GM21390 (cell line): ENCODE measurements around the gene LAMTOR3.

Experiments
- ATAC-seq: cut with Tn5 transposase; IDR thresholded peaks from one replicate; pipeline ENCODE4 v1.9.1; 2021; ENCODE audit not compliant: unreplicated experiment

LAMTOR3 gene

GRCh38 chr4:99894161-99894997 lies at the start of gene LAMTOR3:
LAMTOR3 (minus strand) TSS chr4:99894427; CDS start chr4:99893963, 464 bp downstream.
- ATAC-seq, result peak; percentile 99

GRCh38 chr4:99938243-99938753 lies 44.1 kb upstream of the LAMTOR3 start:
- no peak for ATAC-seq

GRCh38 chr4:99934891-99935290 lies 40.7 kb upstream of the LAMTOR3 start:
- no peak for ATAC-seq

- no peak for ATAC-seq
Measured at GRCh38 chr4:99927566-99927965, 33.3 kb upstream of the LAMTOR3 start.

- no peak for ATAC-seq
Measured at GRCh38 chr4:99921174-99921573, 26.9 kb upstream of the LAMTOR3 start.

- no peak for ATAC-seq
Measured at GRCh38 chr4:99918656-99919055, 24.4 kb upstream of the LAMTOR3 start.

GRCh38 chr4:99917575-99917974 lies 23.3 kb upstream of the LAMTOR3 start:
- ATAC-seq, result no peak

GRCh38 chr4:99915449-99915848 lies 21.2 kb upstream of the LAMTOR3 start:
- ATAC-seq, result no peak

GRCh38 chr4:99894998-99895397 lies 771 bp upstream of the LAMTOR3 start:
- no peak for ATAC-seq

- no peak for ATAC-seq
Measured at GRCh38 chr4:99893839-99894160, 427 bp downstream of the LAMTOR3 start.

- no peak for ATAC-seq
Measured at GRCh38 chr4:99893029-99893428, 1.2 kb downstream of the LAMTOR3 start.

GRCh38 chr4:99891351-99891750 lies 2.9 kb downstream of the LAMTOR3 start:
- ATAC-seq, result no peak

GRCh38 chr4:99887837-99888236 lies 6.4 kb downstream of the LAMTOR3 start:
- ATAC-seq, result no peak

- no peak for ATAC-seq
Measured at GRCh38 chr4:99886146-99886545, 8.1 kb downstream of the LAMTOR3 start.

GRCh38 chr4:99885687-99886086 lies 8.5 kb downstream of the LAMTOR3 start:
- no peak for ATAC-seq

GRCh38 chr4:99885063-99885664 lies 9.1 kb downstream of the LAMTOR3 start:
- no peak for ATAC-seq

- no peak for ATAC-seq
Measured at GRCh38 chr4:99879458-99879857, 14.8 kb downstream of the LAMTOR3 start.

GRCh38 chr4:99878604-99879003 lies 15.6 kb downstream of the LAMTOR3 start:
- ATAC-seq, result no peak

GRCh38 chr4:99876946-99877345 lies 17.3 kb downstream of the LAMTOR3 start:
- no peak for ATAC-seq

- no peak for ATAC-seq
Measured at GRCh38 chr4:99875071-99875470, 19.2 kb downstream of the LAMTOR3 start.

- no peak for ATAC-seq
Measured at GRCh38 chr4:99872570-99872969, 21.7 kb downstream of the LAMTOR3 start.

GRCh38 chr4:99868126-99868596 lies 26.1 kb downstream of the LAMTOR3 start:
- no peak for ATAC-seq
